ENCODE data around the gene PTPRD. TPM values are rescaled to one million over a fixed set of nuclear protein-coding genes. Genes with fewer than 3 reads are reported as not detected.

Gene PTPRD
- total RNA-seq, 1 experiment from 2014 or later, result 32.5 TPM

DNA sequence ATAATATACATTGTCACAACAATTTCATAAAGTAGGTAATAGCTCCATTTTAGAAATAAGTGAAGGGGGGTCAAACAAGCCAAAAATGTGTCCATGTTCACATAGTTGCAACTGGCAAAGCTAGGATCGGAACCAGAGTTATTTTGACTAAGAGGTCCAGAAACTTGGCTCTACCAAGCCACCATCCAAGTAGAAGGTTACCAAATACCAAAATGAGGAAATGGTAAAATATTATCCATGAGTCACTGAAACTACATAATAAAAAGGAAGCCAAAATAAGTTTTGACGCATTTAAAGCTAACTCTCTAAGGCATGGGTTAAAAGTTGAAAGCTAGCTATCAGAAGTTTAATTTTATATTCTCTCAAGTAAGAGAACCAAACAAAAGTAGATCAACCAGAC lies 1926.3 kb downstream of the PTPRD start:
- no CpG with 5 or more reads among the region's 2 CpGs for WGBS (ENCODE audit: extremely low coverage, insufficient read length, low lambda C conversion rate)
- no peaks in the 10 kb centered on the region for H4K20me1 ChIP-seq (ENCODE audit: control insufficient read depth, insufficient read depth, insufficient read length)
- no peak overlapping the region for H3K23ac ChIP-seq (ENCODE audit: insufficient read length, low read depth, low read length)
- Mint-ChIP-seq H3K9me3 (peaks cover 6 to 11% of the 10 kb centered on the region in 2 experiments), H3K27ac (no peak overlapping the region), H3K4me1 (peaks cover 27 to 33% of the 10 kb centered on the region in 2 experiments), H3K4me3 (no peak overlapping the region), H3K27me3 (ENCODE audit: low read depth) (no peaks in the 10 kb centered on the region), H3K36me3 (ENCODE audit: insufficient read depth in 1 of 3, low read depth in 3 of 3) (peaks cover 5 to 22% (median 5%) of the 10 kb centered on the region in 3 experiments)
- H3K18ac ChIP-seq (ENCODE audit: insufficient read length, low read depth, low read length), result no peak overlapping the region
- H2BK15ac ChIP-seq (ENCODE audit: low read depth, low read length), result no peak overlapping the region
- H3K9ac ChIP-seq (ENCODE audit: extremely low read depth, insufficient read length, low read length), result no peak overlapping the region
- no peak overlapping the region for H3K14ac ChIP-seq (ENCODE audit: insufficient read depth, low read length)
- no peaks in the 10 kb centered on the region for H3K27me3 ChIP-seq (ENCODE audit: insufficient read depth, low read length)
- no peak overlapping the region for H3T11ph ChIP-seq (ENCODE audit: low read length)
- H2BK120ac ChIP-seq (ENCODE audit: low read depth, low read length, poor library complexity, severe bottlenecking), result no peak overlapping the region
- H2BK20ac ChIP-seq (ENCODE audit: low read depth, low read length, poor library complexity, severe bottlenecking), result no peak overlapping the region
- H3K9me3 ChIP-seq (ENCODE audit: control insufficient read depth, low read depth, low read length), result no peaks in the 10 kb centered on the region
- no peak overlapping the region for H2AK5ac ChIP-seq (ENCODE audit: insufficient read length, low read length)
- no peak for DNase-seq
- no peak overlapping the region for H3K56ac ChIP-seq (ENCODE audit: insufficient read length, low read depth, low read length)
- no peak overlapping the region for H3K4me2 ChIP-seq (ENCODE audit: insufficient read depth, insufficient read length, low read length)
- TF ChIP-seq, protein P1, sequence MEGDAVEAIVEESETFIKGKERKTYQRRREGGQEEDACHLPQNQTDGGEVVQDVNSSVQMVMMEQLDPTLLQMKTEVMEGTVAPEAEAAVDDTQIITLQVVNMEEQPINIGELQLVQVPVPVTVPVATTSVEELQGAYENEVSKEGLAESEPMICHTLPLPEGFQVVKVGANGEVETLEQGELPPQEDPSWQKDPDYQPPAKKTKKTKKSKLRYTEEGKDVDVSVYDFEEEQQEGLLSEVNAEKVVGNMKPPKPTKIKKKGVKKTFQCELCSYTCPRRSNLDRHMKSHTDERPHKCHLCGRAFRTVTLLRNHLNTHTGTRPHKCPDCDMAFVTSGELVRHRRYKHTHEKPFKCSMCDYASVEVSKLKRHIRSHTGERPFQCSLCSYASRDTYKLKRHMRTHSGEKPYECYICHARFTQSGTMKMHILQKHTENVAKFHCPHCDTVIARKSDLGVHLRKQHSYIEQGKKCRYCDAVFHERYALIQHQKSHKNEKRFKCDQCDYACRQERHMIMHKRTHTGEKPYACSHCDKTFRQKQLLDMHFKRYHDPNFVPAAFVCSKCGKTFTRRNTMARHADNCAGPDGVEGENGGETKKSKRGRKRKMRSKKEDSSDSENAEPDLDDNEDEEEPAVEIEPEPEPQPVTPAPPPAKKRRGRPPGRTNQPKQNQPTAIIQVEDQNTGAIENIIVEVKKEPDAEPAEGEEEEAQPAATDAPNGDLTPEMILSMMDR (conservative IDR thresholded peaks at IDR 0.05), result no peak
- no peak overlapping the region for H2BK5ac ChIP-seq (ENCODE audit: insufficient read length, low read length)
- H3K4me1 ChIP-seq (ENCODE audit: insufficient read depth, low read length), result peaks cover 3% of the 10 kb centered on the region; the same call in 1 of the 2 replicates
- no peak overlapping the region for H2AFZ ChIP-seq (ENCODE audit: low read length)
- H4K5ac ChIP-seq (ENCODE audit: insufficient read length, low read depth, low read length), result no peak overlapping the region
- no peaks in the 10 kb centered on the region for H3K23me2 ChIP-seq (ENCODE audit: insufficient read length, low read depth, low read length, poor library complexity, severe bottlenecking)
- H4K8ac ChIP-seq (replicated peaks; ENCODE audit: insufficient read length, low read depth, low read length), result no peak overlapping the region
- H4K91ac ChIP-seq (ENCODE audit: insufficient read length, low read depth, low read length), result no peak overlapping the region
- no peaks in the 10 kb centered on the region for H3K79me2 ChIP-seq (ENCODE audit: insufficient read depth, low read length)
- no peak overlapping the region for H3K27ac ChIP-seq (ENCODE audit: insufficient read length, low read depth, low read length)
- H3K4ac ChIP-seq (ENCODE audit: low read depth, low read length), result no peak overlapping the region
- no peak overlapping the region for H2BK12ac ChIP-seq (ENCODE audit: insufficient read length, low read depth, low read length)
- no peaks in the 10 kb centered on the region for H3K79me1 ChIP-seq (ENCODE audit: insufficient read depth, low read depth, low read length, poor library complexity, severe bottlenecking)

Data from H9 (cell line).